GM18526 (cell line): ENCODE data around the gene PTP4A1.

Experiments
- POLR2A ChIP-seq: IDR thresholded peaks from 3 replicates; pipeline ENCODE4 v1.6.1; 2011; ENCODE audit not compliant: insufficient read length; ENCODE audit errors: extremely low read depth

PTP4A1 gene

DNA sequence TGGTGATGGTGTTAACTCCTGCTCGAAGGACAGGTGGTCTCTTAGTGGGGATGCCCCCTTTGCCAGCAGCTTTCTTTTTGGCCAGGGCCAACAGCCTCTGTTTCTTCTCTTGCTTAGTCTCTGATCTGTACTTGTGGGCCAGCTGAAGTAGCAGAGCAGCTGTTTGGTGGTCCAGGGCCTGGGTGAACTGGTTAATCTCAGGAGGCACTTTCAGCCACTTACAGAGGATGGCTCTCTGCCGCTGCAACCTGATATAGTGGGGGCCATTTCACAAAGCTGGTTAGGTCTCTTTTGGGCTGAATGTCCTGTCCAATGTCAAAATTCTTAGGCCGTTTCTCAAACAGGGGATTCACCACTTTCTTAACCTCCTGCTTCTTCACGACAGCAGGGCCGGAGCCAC, 23.2 kb upstream of the PTP4A1 start:
- no peak for TF ChIP-seq POLR2A

DNA sequence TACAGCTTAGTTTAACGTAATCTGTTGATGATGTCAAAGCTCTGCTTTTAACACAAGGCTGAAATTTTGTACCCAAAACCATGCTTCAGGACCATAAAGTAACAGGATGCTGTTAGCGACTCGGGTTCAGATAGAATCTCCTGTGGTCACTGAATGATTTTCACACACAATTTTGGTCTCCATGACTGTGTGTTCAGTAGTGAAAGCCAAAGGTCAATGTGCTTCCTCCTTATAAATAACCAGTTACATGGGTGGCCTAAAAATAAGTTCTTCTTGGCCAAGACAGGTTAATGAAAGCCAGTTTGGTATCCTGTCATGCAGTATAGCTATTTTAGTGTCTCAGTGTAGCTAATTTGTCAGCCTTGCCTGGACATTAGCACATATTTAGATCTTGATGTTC, 19.1 kb upstream of the PTP4A1 start:
- TF ChIP-seq POLR2A, result no peak

GRCh38 chr6:63553900-63554299, 18.4 kb upstream of the PTP4A1 start:
- TF ChIP-seq POLR2A, result no peak

GRCh38 chr6:63554782-63555181, 17.5 kb upstream of the PTP4A1 start:
- no peak for TF ChIP-seq POLR2A

DNA sequence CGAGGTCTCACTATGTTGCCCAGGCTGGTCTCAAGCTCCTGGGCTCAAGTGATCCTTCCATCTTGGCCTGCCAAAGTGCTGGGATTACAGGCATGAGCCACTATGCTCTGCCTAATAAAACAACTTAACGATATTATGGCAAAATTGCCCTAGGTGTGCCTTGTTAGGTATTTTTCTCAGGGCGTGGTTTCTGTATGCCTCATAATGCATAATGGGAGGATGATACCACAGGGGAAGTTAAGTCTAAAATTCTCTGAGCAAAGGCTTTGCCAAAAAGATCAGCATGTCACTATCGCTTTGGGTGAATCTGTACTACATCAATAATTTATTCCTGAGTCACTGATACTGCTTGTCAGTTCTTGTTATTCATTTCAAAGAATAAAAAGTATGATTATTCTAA, 15.9 kb upstream of the PTP4A1 start:
- no peak for TF ChIP-seq POLR2A

GRCh38 chr6:63558278-63558677, 14.0 kb upstream of the PTP4A1 start:
- no peak for TF ChIP-seq POLR2A

DNA sequence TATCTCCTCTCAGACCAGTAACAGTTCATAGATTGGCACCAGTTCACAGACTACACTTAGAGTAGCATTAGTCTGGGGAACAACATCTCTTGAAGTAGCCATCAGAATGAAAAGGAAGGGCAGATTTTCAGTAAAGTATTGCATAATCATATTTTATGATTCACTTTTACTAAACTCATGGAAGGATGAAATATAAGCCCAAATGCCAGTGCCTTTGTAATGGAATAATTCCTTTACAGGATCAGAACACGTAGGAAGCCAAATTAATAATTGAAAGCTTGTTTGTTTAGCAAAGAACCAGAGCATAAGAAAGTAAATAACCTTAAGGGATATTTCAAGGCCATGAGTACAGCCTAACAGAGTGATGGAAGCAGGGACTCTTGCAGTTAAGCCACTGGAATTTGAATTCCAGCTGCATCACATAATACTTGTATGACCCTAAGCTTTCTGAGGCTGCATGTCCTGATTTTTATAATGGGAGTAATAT, 11.4 kb upstream of the PTP4A1 start:
- TF ChIP-seq POLR2A, result no peak

GRCh38 chr6:63561288-63561687, 11.0 kb upstream of the PTP4A1 start:
- TF ChIP-seq POLR2A, result no peak

GRCh38 chr6:63563235-63563634, 9.0 kb upstream of the PTP4A1 start:
- TF ChIP-seq POLR2A, result no peak

- TF ChIP-seq POLR2A, result no peak
Observed at GRCh38 chr6:63565058-63565726, 7.1 kb upstream of the PTP4A1 start.

- TF ChIP-seq POLR2A, result no peak
Observed at GRCh38 chr6:63565727-63566596, 6.3 kb upstream of the PTP4A1 start.

- no peak for TF ChIP-seq POLR2A
Observed at GRCh38 chr6:63567966-63568365, 4.3 kb upstream of the PTP4A1 start.

GRCh38 chr6:63571361-63572043, 778 bp upstream of the PTP4A1 start:
- TF ChIP-seq POLR2A, result no peak

DNA sequence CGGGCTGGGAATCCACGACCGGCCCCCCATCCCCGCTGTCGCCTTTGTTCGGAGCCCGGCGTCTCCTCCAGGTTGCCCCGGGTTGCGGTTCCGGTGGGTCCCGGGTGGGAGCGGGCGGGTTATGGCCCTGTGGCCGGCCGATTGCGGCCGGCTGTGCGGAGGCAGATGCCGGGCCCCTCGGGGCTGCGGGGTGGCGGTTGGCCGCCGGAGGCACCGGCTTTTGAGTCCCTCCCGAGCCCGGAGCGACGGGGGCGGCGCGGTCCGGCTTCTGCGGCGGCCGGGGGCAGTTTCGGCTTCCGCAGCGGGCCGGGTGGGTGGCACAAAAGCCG, 431 bp downstream of the PTP4A1 start:
- TF ChIP-seq POLR2A, result no peak

DNA sequence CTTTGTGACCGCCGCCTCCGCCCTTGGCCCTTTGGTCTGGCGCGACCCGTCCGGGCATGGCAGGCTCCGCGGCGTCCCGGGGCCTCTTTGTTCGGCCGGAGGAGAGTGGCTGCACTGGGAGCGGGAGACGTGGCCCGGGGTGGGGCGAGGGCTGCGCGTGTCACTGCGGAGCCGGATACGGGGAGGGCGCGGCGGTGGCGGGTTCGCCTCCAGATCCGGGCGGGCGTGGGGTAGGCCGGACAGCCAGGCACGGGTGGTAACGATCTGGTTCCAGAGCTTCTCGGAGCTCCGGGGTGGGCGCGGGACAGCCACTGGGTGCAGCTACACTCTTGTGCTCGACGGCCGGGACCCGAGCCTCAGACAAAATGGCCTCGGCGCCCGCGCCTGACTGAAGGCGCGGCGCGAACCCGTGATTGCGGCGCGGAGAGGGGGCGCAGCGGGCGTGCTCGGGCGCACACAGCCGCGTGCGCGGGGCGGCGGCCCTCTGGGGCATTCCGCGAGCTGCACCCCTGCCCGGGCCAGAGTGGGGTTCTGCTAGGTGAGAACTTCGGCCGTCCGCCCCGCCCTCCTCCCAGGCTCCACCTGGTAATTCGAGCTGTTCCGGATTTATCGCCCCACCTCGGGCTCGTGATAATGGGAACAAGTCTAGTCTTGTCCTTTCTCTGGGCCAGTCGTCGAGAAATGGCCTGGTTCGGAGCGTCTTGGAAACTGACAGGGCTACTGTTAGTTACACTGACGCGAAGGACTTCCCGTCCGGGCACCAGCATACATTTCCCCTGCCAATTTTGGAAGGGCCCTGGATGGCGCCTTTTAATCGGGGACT, 1.0 kb downstream of the PTP4A1 start:
- peak; percentile 85 for TF ChIP-seq POLR2A
